Occipital lobe (tissue), 2 donors: ENCODE results near the gene SDR42E2. TPM values are rescaled to one million over a fixed set of nuclear protein-coding genes. Genes with fewer than 3 reads are reported as not detected.
A peak's percentile ranks its signal among the peaks of the same experiment; 100 is the strongest.
"Not testable (repeated sequence)": the region's sequence is repeated elsewhere in the genome, so short reads cannot be mapped to it uniquely, and the experiment has no call there.

Experiments
- DNase-seq: peaks from one replicate; lab custom pipeline; 2025; lab: John Stamatoyannopoulos, UW
- total RNA-seq: library from RNA; depleted of rRNA; stranded (reverse); fragments of >200 nt; gene quantifications from one replicate; pipeline ENCODE4 v1.2.3, GENCODE V29; 2014

Gene SDR42E2
- total RNA-seq, 1 donor from 2014 or later: not detected

- DNase-seq: no peak
These were observed 48.5 kb downstream of the SDR42E2 start for GRCh38 chr16:22210854-22211253.

GRCh38 chr16:22213236-22213635, 50.9 kb downstream of the SDR42E2 start:
- no peak for DNase-seq

- no peak for DNase-seq
These were observed 51.5 kb downstream of the SDR42E2 start for GRCh38 chr16:22213801-22214200.

GRCh38 chr16:22214402-22214801, 52.1 kb downstream of the SDR42E2 start:
- DNase-seq: no peak

GRCh38 chr16:22214889-22215288, 52.6 kb downstream of the SDR42E2 start:
- no peak for DNase-seq

GRCh38 chr16:22216191-22216831, 54.0 kb downstream of the SDR42E2 start:
- peak; percentile 46 for DNase-seq

GRCh38 chr16:22216832-22217225, 54.5 kb downstream of the SDR42E2 start:
- not testable (repeated sequence) for DNase-seq

GRCh38 chr16:22217890-22218730, 55.8 kb downstream of the SDR42E2 start:
- no peak for DNase-seq

GRCh38 chr16:22219389-22220068, 57.2 kb downstream of the SDR42E2 start:
- no peak for DNase-seq

GRCh38 chr16:22220069-22220440, 57.7 kb downstream of the SDR42E2 start:
- DNase-seq: no peak

GRCh38 chr16:22220714-22221113, 58.4 kb downstream of the SDR42E2 start:
- DNase-seq: peak; percentile 47

GRCh38 chr16:22222006-22222405, 59.7 kb downstream of the SDR42E2 start:
- DNase-seq: no peak

- no peak for DNase-seq
These were observed 60.7 kb downstream of the SDR42E2 start for GRCh38 chr16:22222998-22223397.

GRCh38 chr16:22225060-22225459, 62.8 kb downstream of the SDR42E2 start:
- peak; percentile 69 for DNase-seq

- DNase-seq: no peak
These were observed 67.6 kb downstream of the SDR42E2 start for GRCh38 chr16:22229889-22230288.

- no peak for DNase-seq
These were observed 70.2 kb downstream of the SDR42E2 start for GRCh38 chr16:22232277-22233036.

- DNase-seq: no peak
These were observed 70.7 kb downstream of the SDR42E2 start for GRCh38 chr16:22233037-22233372.

- no peak for DNase-seq
These were observed 73.8 kb downstream of the SDR42E2 start for GRCh38 chr16:22235839-22236745.

- no peak for DNase-seq
These were observed 77.0 kb downstream of the SDR42E2 start for GRCh38 chr16:22239131-22239805.
